ENCODE results near the gene BPIFB2.

BPIFB2 gene

GRCh38 chr20:32978009-32978335 is 29.5 kb upstream of the BPIFB2 start:
- H3K4me3 ChIP-seq (ENCODE audit: low read depth, low read length): no peak overlapping the region
- no peak for TF ChIP-seq CTCF (IDR thresholded peaks at IDR 0.05; ENCODE audit: low read depth, low read length, missing control alignments)
- no peak for DNase-seq (ENCODE audit: low read depth)

GRCh38 chr20:32979201-32979998 is 28.1 kb upstream of the BPIFB2 start:
- no peak for TF ChIP-seq CTCF (IDR thresholded peaks at IDR 0.05; ENCODE audit: low read depth, low read length, missing control alignments)
- no peak for DNase-seq (ENCODE audit: low read depth)
- H3K4me3 ChIP-seq (ENCODE audit: low read depth, low read length): no peak overlapping the region

DNA sequence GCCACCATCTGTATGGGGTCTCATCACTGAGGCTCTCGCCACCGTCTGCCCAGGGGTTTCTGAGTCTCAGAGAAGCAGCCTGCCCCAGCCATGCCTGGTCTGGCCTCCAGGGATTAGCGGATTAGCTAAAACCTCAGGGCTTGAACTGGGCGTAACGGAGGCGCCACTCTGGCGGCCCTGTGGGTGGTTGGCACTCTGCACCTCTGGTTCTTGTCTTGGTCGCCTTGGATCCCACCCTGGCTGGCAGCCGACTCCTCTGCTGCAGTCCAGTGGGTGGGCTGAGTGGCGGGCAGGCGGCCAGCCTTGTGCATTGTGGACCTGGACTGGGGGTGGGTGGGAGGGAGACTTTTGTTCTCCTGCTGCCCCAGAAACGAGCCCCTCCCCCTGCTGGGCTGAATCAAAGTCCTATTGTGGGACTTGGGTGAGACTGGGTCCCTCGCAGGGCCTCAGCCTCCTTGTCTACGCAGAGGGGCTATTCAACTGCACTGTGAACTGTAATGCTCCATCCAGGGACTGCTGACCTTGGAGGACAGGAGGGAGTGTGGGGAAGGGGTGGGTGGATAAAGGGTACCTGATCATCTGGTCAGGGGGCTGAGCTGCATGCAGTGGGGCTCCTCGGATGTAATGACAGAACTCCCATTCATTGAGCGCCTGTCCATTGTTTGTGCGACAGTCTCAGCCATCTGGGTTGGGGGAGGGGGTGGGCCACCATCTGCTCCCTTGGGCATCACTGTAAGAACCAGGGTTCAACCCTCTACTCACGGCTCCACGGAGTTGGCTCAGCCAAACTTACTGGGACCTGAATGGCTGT is 27.2 kb upstream of the BPIFB2 start:
- TF ChIP-seq CTCF (IDR thresholded peaks at IDR 0.05; ENCODE audit: low read depth, low read length, missing control alignments): no peak
- no peak for DNase-seq (ENCODE audit: low read depth)
- H3K4me3 ChIP-seq (ENCODE audit: low read depth, low read length): no peak overlapping the region

DNA sequence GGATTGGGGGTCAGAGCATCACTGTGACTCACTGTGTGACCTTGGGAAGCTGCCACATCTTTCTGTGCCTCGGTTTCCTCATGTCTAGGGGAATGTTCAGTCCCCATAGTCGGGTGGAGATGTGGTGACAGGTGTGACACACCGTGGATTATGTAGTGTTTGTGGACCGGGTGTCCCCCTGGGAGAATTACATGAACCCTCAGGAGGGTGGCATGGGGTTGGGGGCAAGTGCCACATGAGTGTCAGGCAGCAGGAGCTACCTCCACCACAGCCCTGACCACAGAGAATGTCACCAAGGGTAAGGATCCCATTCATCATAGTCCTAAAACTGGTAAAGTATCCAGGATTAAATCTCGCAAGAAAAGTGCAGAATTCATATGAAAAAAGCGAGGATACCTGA is 26.5 kb upstream of the BPIFB2 start:
- TF ChIP-seq CTCF (IDR thresholded peaks at IDR 0.05; ENCODE audit: low read depth, low read length, missing control alignments): no peak
- no peak for DNase-seq (ENCODE audit: low read depth)
- no peak overlapping the region for H3K4me3 ChIP-seq (ENCODE audit: low read depth, low read length)

GRCh38 chr20:32982617-32983458 is 24.7 kb upstream of the BPIFB2 start:
- H3K4me3 ChIP-seq (ENCODE audit: low read depth, low read length): no peak overlapping the region
- no peak for DNase-seq (ENCODE audit: low read depth)
- TF ChIP-seq CTCF (IDR thresholded peaks at IDR 0.05; ENCODE audit: low read depth, low read length, missing control alignments): no peak

- no peak overlapping the region for H3K4me3 ChIP-seq (ENCODE audit: low read depth, low read length)
- DNase-seq (ENCODE audit: low read depth): no peak
- no peak for TF ChIP-seq CTCF (IDR thresholded peaks at IDR 0.05; ENCODE audit: low read depth, low read length, missing control alignments)
Observed at GRCh38 chr20:32983459-32984112, 23.9 kb upstream of the BPIFB2 start.

All from GM12864 (cell line).